Retina (tissue), 1 donor: ENCODE data around the gene TSC22D2.

Source experiments
- DNase-seq: peaks from one replicate; pipeline ENCODE4 v3.0.0-alpha.2; 2016

TSC22D2 gene

GRCh38 chr3:150385296-150386242 is 22.5 kb upstream of the TSC22D2 start:
- DNase-seq: no peak

GRCh38 chr3:150388498-150389418 is 19.3 kb upstream of the TSC22D2 start:
- no peak for DNase-seq

- DNase-seq: no peak
Observed at GRCh38 chr3:150390087-150390486, 18.0 kb upstream of the TSC22D2 start.

GRCh38 chr3:150391161-150391560 is 16.9 kb upstream of the TSC22D2 start:
- no peak for DNase-seq

GRCh38 chr3:150393745-150394144 is 14.4 kb upstream of the TSC22D2 start:
- DNase-seq: no peak

- no peak for DNase-seq
Observed at GRCh38 chr3:150394606-150395005, 13.5 kb upstream of the TSC22D2 start.

GRCh38 chr3:150396491-150396890 is 11.6 kb upstream of the TSC22D2 start:
- no peak for DNase-seq

- DNase-seq: no peak
Observed at GRCh38 chr3:150396956-150397550, 11.0 kb upstream of the TSC22D2 start.

- no peak for DNase-seq
Observed at GRCh38 chr3:150399060-150399459, 9.0 kb upstream of the TSC22D2 start.

- DNase-seq: no peak
Observed at GRCh38 chr3:150401285-150401684, 6.8 kb upstream of the TSC22D2 start.

GRCh38 chr3:150402217-150402616 is 5.9 kb upstream of the TSC22D2 start:
- no peak for DNase-seq

- DNase-seq: no peak
Observed at GRCh38 chr3:150404023-150404422, 4.1 kb upstream of the TSC22D2 start.

GRCh38 chr3:150407051-150407807 is 869 bp upstream of the TSC22D2 start:
- DNase-seq: no peak

- DNase-seq: no peak
Observed at GRCh38 chr3:150407808-150408220, 284 bp upstream of the TSC22D2 start.

GRCh38 chr3:150409125-150409511 is 1.0 kb downstream of the TSC22D2 start:
- DNase-seq: peak; percentile 84

- peak; percentile 91 for DNase-seq
Observed at GRCh38 chr3:150409512-150410310, 1.6 kb downstream of the TSC22D2 start.

- DNase-seq: peak; percentile 59
Observed at GRCh38 chr3:150410311-150411105, 2.4 kb downstream of the TSC22D2 start.

GRCh38 chr3:150411106-150411460 is 3.0 kb downstream of the TSC22D2 start:
- no peak for DNase-seq

GRCh38 chr3:150411546-150411945 is 3.4 kb downstream of the TSC22D2 start:
- DNase-seq: no peak

GRCh38 chr3:150411976-150412375 is 3.9 kb downstream of the TSC22D2 start:
- no peak for DNase-seq
